ENCODE results near the gene MVB12B. TPM values are rescaled to one million over a fixed set of nuclear protein-coding genes. Genes with fewer than 3 reads are reported as not detected.
A peak's percentile ranks its signal among the peaks of the same experiment; 100 is the strongest.
"Not testable (repeated sequence)": the region's sequence is repeated elsewhere in the genome, so short reads cannot be mapped to it uniquely, and the experiment has no call there.

MVB12B gene
- total RNA-seq, 2 donors from 2014 or later = 13.6 to 13.8 TPM

DNA sequence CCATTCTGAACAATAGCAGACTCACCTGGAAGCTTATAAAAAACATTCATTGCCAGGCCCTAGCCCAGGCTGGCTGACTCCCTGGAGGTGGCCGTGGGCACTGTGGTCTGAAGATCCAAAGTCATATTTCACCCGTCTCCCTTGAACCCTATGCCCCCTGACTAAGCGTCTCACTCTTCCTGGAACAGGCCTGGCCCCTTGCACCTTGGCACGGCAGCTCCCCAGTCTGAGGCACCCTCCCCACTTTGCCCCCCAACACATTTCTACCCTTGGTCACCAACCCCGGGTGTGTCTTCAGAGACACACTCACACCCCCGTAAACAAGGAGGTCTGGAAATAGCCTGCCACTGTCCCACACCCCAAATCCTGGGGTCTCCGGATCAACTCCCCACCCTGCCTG is 218.5 kb downstream of the MVB12B start:
- intact Hi-C loops (cut with DNase I) = no loop called here
- peak; percentile 26 for DNase-seq (ENCODE audit: low spot score)

DNA sequence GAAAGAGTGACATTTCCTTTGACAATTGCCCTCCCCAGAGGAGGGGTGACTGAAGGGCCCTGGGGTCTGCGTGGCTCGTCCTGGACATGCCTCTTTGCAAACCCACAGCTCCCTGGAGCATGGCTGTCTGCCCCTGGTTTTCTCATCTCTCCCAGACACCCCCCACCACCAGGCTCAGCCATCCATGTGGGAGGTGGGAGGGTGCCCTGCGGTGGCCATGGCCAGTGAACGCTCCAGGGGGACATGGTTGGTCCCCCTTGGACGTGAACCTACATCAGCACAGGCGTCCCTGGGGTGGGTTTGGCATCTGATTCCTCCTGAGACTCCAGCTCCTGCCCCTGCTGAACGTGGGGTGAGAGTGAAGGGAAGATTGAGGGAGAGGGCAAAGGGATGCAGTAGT is 219.4 kb downstream of the MVB12B start:
- DNase-seq (ENCODE audit: low spot score) = peak; percentile 69
- intact Hi-C loops (cut with DNase I) = no loop called here

DNA sequence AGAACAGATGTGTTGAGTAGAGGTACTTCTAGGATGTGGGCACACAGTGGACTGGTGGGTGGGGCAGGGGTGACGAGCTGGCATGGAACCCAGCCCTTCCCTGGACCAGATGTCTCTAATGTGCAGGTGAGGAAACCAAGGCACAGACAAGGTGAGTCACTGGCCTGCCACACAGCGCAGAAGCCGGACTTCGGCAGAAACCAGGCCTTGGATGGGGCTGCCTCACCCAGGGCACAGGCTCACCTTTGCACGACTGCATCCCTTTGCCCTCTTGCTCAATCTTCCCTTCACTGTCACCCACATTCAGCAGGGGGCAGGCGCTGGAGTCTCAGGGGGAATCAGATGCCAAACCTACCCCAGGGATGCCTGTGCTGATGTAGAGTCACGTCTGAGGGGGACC is 221.7 kb downstream of the MVB12B start:
- DNase-seq (ENCODE audit: low spot score) = no peak
- intact Hi-C loops (cut with DNase I) = no loop called here

DNA sequence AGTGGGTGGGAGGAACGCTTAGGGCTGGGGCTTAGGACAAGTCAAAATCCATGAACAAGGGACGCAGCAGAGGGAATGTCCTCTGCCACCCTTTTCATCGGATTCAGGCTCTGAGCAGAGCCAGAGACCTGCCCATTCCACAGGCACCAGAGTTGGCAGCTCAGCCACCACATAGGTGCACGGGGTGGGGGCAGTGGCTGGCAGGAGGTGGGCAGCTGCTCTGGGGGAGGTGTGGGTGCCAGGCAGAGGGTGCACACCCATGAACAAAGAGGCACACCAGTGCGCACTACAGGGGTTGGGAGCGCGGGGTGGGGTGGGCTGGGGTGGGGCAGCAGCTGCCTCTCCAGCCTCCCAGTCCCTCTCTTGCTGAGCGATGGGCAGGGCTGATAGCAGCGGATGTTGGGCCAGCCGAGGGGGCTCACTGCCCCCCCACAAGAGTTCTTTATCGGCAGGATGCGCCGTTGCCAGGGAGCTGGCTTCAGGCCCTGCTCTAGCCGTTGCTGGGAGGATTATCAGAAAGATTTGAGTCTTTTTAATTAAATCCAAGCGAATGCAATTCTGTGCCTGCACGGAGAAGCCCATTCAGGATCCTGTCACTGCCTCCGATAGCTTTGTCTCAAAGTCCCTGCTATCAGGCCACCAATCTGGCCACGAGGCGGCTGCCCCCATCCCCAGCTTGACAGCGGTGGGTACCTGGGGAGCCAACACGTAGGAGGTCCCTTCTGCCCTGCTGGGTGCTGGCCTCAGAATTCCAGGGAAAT is 222.8 kb downstream of the MVB12B start:
- intact Hi-C loops (cut with DNase I) = loop anchor here in 1 of 2 donors (5.0 kb wide), 1 partner anchor 47 kb away; no protein-coding TSS in a partner anchor
- DNase-seq (ENCODE audit: low spot score) = no peak

DNA sequence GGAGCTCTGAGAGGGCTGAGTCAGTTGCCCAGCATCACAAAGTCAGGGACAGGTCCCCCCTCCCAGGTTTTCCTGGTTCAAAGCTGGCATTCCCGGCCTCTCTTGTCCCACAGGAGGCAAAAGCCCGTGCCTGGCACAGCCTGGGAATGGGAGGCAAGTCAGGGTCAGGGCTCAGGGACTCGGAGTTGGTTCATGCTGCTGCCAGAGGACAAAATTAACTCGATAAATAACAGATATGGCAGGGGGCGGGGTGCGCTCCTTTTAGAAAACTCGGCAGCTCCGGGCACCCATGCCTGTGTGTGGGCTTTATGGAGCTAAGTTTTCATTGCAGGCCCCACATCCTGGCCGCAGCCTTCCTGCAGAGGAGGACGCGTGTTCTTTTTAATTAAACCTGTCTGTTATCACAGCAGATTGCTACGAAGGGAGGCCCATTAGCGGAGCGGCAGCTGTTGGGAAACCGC is 224.3 kb downstream of the MVB12B start:
- no peak for DNase-seq (ENCODE audit: low spot score)
- intact Hi-C loops (cut with DNase I) = loop anchor here in 1 of 2 donors (5.0 kb wide), 1 partner anchor 49 kb away; no protein-coding TSS in a partner anchor

DNA sequence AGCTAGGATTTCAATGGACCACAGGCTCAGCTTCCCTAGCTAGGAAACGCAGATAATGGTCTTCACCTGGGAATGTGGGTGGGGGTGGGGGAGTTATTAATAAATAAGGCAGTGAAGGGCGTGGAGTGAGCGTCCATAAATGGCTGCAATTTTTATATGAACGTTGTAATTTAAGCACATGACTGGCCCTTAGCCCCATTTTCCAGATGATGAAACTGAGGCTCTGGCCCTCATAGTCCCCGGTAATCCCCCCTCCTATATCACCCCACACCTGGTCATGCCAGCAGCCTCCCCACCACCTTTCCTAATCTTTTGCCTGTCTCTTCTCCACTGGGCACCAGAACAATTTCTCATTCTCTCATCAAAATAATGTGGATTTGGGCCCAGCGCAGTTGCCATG is 225.2 kb downstream of the MVB12B start:
- intact Hi-C loops (cut with DNase I) = loop anchor here in 1 of 2 donors (5.0 kb wide), 1 partner anchor 50 kb away; no protein-coding TSS in a partner anchor

DNA sequence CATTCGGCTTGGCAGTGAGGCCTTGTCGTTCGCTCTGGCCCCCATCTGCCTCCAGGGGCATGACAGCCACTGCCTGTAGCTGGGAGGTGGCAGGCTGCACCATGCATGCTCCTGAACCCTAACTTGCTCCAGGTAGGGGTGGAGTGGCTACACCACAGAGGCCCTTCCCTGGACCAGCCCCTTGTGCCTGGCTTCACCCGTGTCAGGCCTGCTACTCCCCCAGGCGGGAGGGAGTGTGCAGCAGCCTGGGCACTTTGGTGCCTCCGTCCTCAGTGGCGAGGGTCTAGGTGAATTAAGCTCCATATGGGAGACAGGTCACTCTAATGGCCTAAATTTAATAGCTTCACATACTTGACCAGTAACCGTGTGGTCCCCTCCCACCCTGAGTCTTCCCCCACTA is 227.7 kb downstream of the MVB12B start:
- no peak for DNase-seq (ENCODE audit: low spot score)
- intact Hi-C loops (cut with DNase I) = loop anchor here in 1 of 2 donors (5.0 kb wide), 1 partner anchor 52 kb away; no protein-coding TSS in a partner anchor

More for the DNA sequence above, 225.2 kb downstream of the MVB12B start:
- DNase-seq (ENCODE audit: low spot score) = no peak

DNA sequence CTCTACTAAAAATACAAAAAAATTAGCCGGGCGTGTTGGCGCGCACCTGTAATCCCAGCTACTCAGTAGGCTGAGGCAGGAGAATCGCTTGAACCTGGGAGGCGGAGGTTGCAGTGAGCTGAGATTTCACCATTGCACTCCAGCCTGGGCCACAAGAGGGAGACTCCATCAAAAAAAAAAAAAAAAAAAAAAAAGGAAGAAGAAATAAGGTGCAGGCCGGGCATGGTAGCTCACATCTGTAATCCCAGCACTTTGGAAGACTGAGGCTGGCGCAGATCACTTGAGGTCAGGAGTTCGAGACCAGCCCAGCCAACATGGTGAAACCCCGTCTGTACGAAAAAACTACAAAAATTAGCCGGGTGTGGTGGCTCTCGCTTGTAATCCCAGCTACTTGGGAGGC is 228.8 kb downstream of the MVB12B start:
- DNase-seq (ENCODE audit: low spot score); intact Hi-C loops (cut with DNase I): not testable (repeated sequence)

All from posterior vena cava (tissue), 2 donors.